Testis (tissue), 3 donors: ENCODE data around the gene SPATS2L. TPM values are rescaled to one million over a fixed set of nuclear protein-coding genes. Genes with fewer than 3 reads are reported as not detected.
A peak's percentile ranks its signal among the peaks of the same experiment; 100 is the strongest.

Source experiments
- DNase-seq: peaks from one replicate; pipeline ENCODE4 v3.0.0-alpha.2; 2019
- H3K27ac ChIP-seq, 2 donors: fragments of 200-600 bp; sonication (generic); one replicate each; pipeline ENCODE4 v1.5.1; 2019
- H3K27me3 ChIP-seq: fragments of 200-600 bp; sonication (generic); one replicate; pipeline ENCODE4 v1.5.1; 2019
- H3K36me3 ChIP-seq: fragments of 200-600 bp; sonication (generic); one replicate; pipeline ENCODE4 v1.5.1; 2017; ENCODE audit warnings: low read depth; ENCODE audit errors: missing control alignments
- H3K4me1 ChIP-seq: fragments of 200-600 bp; sonication (generic); one replicate; pipeline ENCODE4 v1.5.1; 2019
- H3K4me3 ChIP-seq, 2 donors: fragments of 200-600 bp; sonication (generic); one replicate each; pipeline ENCODE4 v1.5.1; 2017 to 2019
- H3K9me3 ChIP-seq: fragments of 200-600 bp; sonication (generic); one replicate; pipeline ENCODE4 v1.5.1; 2017
- POLR2A ChIP-seq: fragments of 450-650 bp; IDR thresholded peaks from one replicate; pipeline ENCODE4 v1.6.1; 2017; ENCODE audit warnings: antibody characterized with exemption, mild to moderate bottlenecking, moderate library complexity
- whole genome bisulfite sequencing, 2 donors: methylation state at CpG; one replicate each; pipeline ENCODE4 v1.1.5; 2018; 5-methylcytosine and 5-hydroxymethylcytosine counted together
- intact Hi-C: fragments of 100-400 bp; cut with DNase I; formaldehyde crosslinking; loops from one replicate; pipeline ENCODE4 v1.15.1; 2023; ENCODE audit warnings: low total_unique reads
- polyA plus RNA-seq: library from polyadenylated mRNA; stranded (reverse); fragments of 350-450 nt; fragmentation: Illumina TruSeq; extraction: RNeasy Lipid Tissue Mini Kit (QIAGEN cat#74804); gene quantifications from one replicate; pipeline ENCODE4 v1.2.3, GENCODE V29; 2014; ENCODE audit warnings: low read depth, low replicate concordance; ENCODE audit not compliant: insufficient read depth
- total RNA-seq, 2 donors: library from RNA; depleted of rRNA; stranded (reverse); fragments of >200 nt; gene quantifications; one replicate each; pipeline ENCODE4 v1.2.3, GENCODE V29; 2016
- TF ChIP-seq, protein P1 (sequence below), 3 experiments: fragments of 450-650 bp in 2 of 3; fragments of 200-600 bp in 1 of 3; sonication (generic) in 1 of 3; IDR thresholded peaks; one replicate each; pipeline ENCODE4 v1.5.1; 2016 to 2019; ENCODE audit warnings: antibody characterized with exemption in 3 of 3, mild to moderate bottlenecking in 2 of 3, moderate library complexity in 1 of 3

SPATS2L gene
- total and polyA plus RNA-seq, 3 donors from 2014 or later: 49.7 to 67.6 (median 52.9) TPM

DNA sequence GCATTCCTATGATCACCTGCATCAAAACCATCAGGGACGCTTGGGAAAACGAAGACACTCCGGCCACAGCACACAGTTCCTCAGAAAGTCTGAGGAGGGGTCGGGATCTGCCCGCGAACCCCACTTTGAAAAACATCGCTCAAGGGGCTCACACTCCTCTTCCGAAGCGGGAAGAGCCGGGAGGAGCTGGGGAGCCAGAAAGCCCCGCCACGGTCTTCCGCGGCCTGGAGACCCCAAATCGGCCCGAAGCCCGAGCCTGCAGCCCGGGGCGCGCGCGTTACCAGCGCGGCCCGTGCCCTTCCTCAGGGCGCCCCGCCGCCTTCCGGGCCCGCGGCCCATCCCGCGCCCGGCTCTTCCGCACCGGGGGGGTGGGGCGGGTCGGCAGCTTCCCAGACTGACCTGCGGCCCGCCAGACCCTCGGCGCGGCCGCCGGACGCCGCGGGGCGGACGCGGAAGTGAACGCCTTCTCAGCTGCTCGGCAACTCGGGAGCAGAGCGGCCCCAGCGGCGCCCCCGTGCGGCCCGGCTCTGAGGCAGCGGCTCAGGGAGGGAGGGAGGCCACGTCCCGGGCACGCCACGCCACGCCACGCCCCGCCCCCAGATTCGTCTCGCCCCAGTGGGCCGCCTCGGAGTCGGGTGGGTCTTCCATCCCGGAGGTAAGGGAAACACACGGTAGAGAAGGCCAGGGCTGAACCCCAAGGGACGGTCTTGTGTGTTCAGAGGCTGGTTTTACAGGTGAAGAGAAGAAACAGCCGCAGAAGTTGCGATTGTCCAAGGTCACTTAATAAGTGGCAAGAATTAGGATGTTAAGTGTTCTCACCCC, 203.3 kb downstream of the SPATS2L start, which contains the start of gene KCTD18:
TSS of gene KCTD18 (minus strand) at position 457 of the 822 bp plus-strand sequence. CDS start 3,052 bp downstream, outside the sequence.
- intact Hi-C loops: no loop called here
- peak; percentile 94 for DNase-seq
- H3K4me3 ChIP-seq: peak within 1 kb of the TSS; percentile 74 to 86
- no peaks in the 10 kb centered on the region for H3K27me3 ChIP-seq
- H3K9me3 ChIP-seq: no peaks in the 10 kb centered on the region
- peak; percentile 43 for TF ChIP-seq POLR2A
- TF ChIP-seq, protein P1, sequence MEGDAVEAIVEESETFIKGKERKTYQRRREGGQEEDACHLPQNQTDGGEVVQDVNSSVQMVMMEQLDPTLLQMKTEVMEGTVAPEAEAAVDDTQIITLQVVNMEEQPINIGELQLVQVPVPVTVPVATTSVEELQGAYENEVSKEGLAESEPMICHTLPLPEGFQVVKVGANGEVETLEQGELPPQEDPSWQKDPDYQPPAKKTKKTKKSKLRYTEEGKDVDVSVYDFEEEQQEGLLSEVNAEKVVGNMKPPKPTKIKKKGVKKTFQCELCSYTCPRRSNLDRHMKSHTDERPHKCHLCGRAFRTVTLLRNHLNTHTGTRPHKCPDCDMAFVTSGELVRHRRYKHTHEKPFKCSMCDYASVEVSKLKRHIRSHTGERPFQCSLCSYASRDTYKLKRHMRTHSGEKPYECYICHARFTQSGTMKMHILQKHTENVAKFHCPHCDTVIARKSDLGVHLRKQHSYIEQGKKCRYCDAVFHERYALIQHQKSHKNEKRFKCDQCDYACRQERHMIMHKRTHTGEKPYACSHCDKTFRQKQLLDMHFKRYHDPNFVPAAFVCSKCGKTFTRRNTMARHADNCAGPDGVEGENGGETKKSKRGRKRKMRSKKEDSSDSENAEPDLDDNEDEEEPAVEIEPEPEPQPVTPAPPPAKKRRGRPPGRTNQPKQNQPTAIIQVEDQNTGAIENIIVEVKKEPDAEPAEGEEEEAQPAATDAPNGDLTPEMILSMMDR (IDR thresholded peaks at IDR 0.05): peak; percentile 47 to 78 (median 72)
- H3K36me3 ChIP-seq: no peaks in the 10 kb centered on the region
- H3K4me1 ChIP-seq: peaks cover 8% of the 10 kb centered on the region
- H3K27ac ChIP-seq: peak within 1 kb of the TSS; percentile 36 to 83
- 0 to 1% methylated on average over 5 to 37 of the region's 78 CpGs for WGBS, 2 donors

DNA sequence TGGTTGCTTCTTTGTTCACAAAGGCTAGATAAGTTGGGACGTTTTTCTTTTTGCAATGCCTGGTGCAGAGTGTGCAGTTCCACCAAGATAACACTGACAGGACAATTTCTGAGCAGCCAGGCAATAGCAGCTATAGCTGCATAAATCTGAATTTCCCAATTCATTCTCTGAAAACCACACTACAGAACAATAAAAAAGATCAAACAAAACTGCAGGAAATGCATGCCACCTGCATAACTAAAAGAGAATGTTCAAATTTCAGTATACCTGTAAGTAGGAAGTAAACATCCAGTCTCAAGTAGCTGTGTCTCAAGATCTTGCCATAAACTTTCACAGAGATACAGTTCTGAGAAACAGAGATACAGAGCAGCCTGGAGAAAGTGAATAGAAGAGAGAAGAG, 208.7 kb downstream of the SPATS2L start:
- Histone ChIP-seq H3K27ac (no peak overlapping the region), H3K27me3 (no peaks in the 10 kb centered on the region), H3K36me3 (no peaks in the 10 kb centered on the region), H3K4me1 (no peaks in the 10 kb centered on the region), H3K4me3 (no peak overlapping the region), H3K9me3 (no peaks in the 10 kb centered on the region)
- intact Hi-C loops: no loop called here
- no peak for DNase-seq
- 19 to 40% methylated on average over 1 of the region's 1 CpG for WGBS, 2 donors
- TF ChIP-seq POLR2A: no peak
- TF ChIP-seq, protein P1 (IDR thresholded peaks at IDR 0.05): no peak

DNA sequence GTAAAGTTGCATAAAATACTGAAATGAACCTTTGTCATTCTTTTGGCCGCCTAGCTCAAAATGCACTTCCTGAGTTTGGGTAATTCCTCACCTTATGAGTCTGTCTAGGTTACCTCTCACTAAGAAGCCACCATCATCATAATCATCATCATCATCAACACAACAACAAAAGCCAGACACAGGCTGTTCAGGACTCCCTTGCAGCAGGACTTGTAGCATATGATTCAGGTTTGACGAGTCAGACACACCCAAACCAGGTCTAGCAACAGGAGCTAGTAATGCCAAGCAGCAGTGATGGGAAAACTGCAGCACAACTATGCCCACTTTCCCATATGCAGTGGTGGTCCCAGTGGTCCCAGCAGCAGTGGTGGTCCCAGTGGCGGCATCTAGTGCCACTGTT, 216.7 kb downstream of the SPATS2L start:
- no peaks in the 10 kb centered on the region for H3K27me3 ChIP-seq
- TF ChIP-seq POLR2A: no peak
- TF ChIP-seq, protein P1 (IDR thresholded peaks at IDR 0.05): no peak
- H3K9me3 ChIP-seq: no peaks in the 10 kb centered on the region
- no peaks in the 10 kb centered on the region for H3K36me3 ChIP-seq
- 74 to 90% methylated on average over 2 to 3 of the region's 3 CpGs for whole genome bisulfite sequencing, 2 donors
- no peak overlapping the region for H3K27ac ChIP-seq
- DNase-seq: no peak
- no peak overlapping the region for H3K4me3 ChIP-seq
- H3K4me1 ChIP-seq: peaks cover 5% of the 10 kb centered on the region
- intact Hi-C loops: no loop called here

DNA sequence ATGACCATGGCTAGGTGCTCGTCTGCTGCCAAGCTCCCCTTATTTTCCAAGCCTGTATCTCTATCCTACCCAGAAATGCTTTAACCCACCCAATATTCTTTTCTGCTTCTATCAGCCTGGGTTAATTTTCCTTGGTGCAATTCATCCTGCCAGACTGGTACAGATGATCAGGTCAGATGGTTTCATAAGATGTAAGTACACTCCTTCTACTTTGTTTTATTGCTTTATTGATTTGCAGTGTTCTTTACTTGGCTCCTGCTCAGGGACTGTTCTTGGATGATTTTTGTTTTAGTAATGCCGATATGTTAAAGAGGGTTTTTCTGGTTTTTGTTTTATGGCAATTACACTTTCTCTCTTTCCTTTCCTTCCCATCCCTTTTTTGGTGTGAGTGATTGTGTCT, 217.1 kb downstream of the SPATS2L start:
- TF ChIP-seq, protein P1 (IDR thresholded peaks at IDR 0.05): no peak
- no peak for TF ChIP-seq POLR2A
- DNase-seq: no peak
- H3K36me3 ChIP-seq: no peaks in the 10 kb centered on the region
- no peaks in the 10 kb centered on the region for H3K9me3 ChIP-seq
- intact Hi-C loops: no loop called here
- H3K4me3 ChIP-seq: no peak overlapping the region
- H3K4me1 ChIP-seq: peaks cover 5% of the 10 kb centered on the region
- 71 to 77% methylated on average over 2 of the region's 2 CpGs for WGBS, 2 donors
- H3K27me3 ChIP-seq: no peaks in the 10 kb centered on the region
- no peak overlapping the region for H3K27ac ChIP-seq
